PC-9 (cell line): ENCODE results near the gene NFKBIE. TPM values are rescaled to one million over a fixed set of nuclear protein-coding genes. Genes with fewer than 3 reads are reported as not detected.

ENCODE experiments used
- BruUV-seq: library from RNA; stranded (reverse); fragments of 400-500 nt; replicated peaks from 2 replicates; lab custom pipeline; 2021; lab: Mats Ljungman, UMichigan
- CTCF ChIA-PET: fragments of 300-600 bp; sonication (Branson Sonifier 250); formaldehyde crosslinking; loops from one replicate; lab custom pipeline; 2022; ENCODE audit warnings: antibody characterized with exemption; lab: Charles Lee
- POLR2A ChIA-PET: fragments of 300-600 bp; sonication (Branson Sonifier 250); formaldehyde crosslinking; loops from one replicate; lab custom pipeline; 2022; ENCODE audit warnings: antibody characterized with exemption; ENCODE audit not compliant: unreplicated experiment; lab: Charles Lee
- DNase-seq, 2 experiments: peaks; one replicate each; pipeline versions ENCODE4 v3.0.0 to v3.0.0-alpha.2; 2015 to 2022; ENCODE audit warnings: mixed read lengths in 1 of 2
- H2AFZ ChIP-seq: fragments of 200-600 bp; sonication (generic); 2 replicates; pipeline ENCODE4 v1.8.1; 2017; ENCODE audit warnings: antibody characterized with exemption
- H3F3A ChIP-seq: fragments of 200-600 bp; sonication (generic); 2 replicates; pipeline ENCODE4 v1.8.1; 2017; ENCODE audit warnings: antibody characterized with exemption, mild to moderate bottlenecking, low read depth; ENCODE audit not compliant: insufficient read depth
- H3K27ac ChIP-seq: fragments of 200-600 bp; sonication (generic); 2 replicates; pipeline ENCODE4 v1.6.1; 2016; ENCODE audit warnings: mixed run types
- H3K27me3 ChIP-seq: fragments of 200-600 bp; sonication (generic); 2 replicates; pipeline ENCODE4 v1.6.1; 2016; ENCODE audit warnings: low read depth, mixed run types; ENCODE audit not compliant: insufficient read depth
- H3K36me3 ChIP-seq: fragments of 200-600 bp; sonication (generic); 2 replicates; pipeline ENCODE4 v1.6.1; 2016; ENCODE audit warnings: low read depth, mixed run types
- H3K4me1 ChIP-seq: fragments of 200-600 bp; sonication (generic); replicated peaks from 2 replicates; pipeline ENCODE4 v1.6.1; 2016; ENCODE audit warnings: mixed run types; ENCODE audit not compliant: insufficient read depth
- H3K4me2 ChIP-seq: fragments of 200-600 bp; sonication (generic); 2 replicates; pipeline ENCODE4 v1.6.1; 2017; ENCODE audit warnings: mixed run types
- H3K4me3 ChIP-seq: fragments of 200-600 bp; sonication (generic); 2 replicates; pipeline ENCODE4 v1.6.1; 2016; ENCODE audit warnings: mixed run types
- H3K79me2 ChIP-seq: fragments of 200-600 bp; sonication (generic); 2 replicates; pipeline ENCODE4 v1.6.1; 2017; ENCODE audit warnings: low read depth, mixed run types
- H3K9me2 ChIP-seq: fragments of 200-600 bp; sonication (generic); 2 replicates; pipeline ENCODE4 v1.8.1; 2017; ENCODE audit warnings: mild to moderate bottlenecking; ENCODE audit not compliant: insufficient read depth
- H3K9me3 ChIP-seq: fragments of 200-600 bp; sonication (generic); 2 replicates; pipeline ENCODE4 v1.8.1; 2016; ENCODE audit warnings: low read depth; ENCODE audit not compliant: insufficient read depth
- H4K20me1 ChIP-seq: fragments of 200-600 bp; sonication (generic); 2 replicates; pipeline ENCODE4 v1.8.1; 2017; ENCODE audit not compliant: insufficient read depth
- CTCF ChIP-seq: fragments of 200-600 bp; sonication (generic); conservative IDR thresholded peaks from 2 replicates; pipeline ENCODE4 v1.6.1; 2017; ENCODE audit warnings: mixed run types, antibody characterized with exemption, mild to moderate bottlenecking, moderate library complexity
- EZH2 ChIP-seq: fragments of 200-600 bp; sonication (generic); IDR thresholded peaks from 2 replicates; pipeline ENCODE4 v1.8.0; 2017; ENCODE audit warnings: antibody characterized with exemption, low read depth
- intact Hi-C: fragments of 100-400 bp; cut with micrococcal nuclease; formaldehyde crosslinking; loops from one replicate; pipeline ENCODE4 v1.10.0; 2022; ENCODE audit not compliant: unreplicated experiment
- total RNA-seq: library from RNA; stranded (reverse); gene quantifications from 2 replicates; pipeline ENCODE4 v1.2.3, GENCODE V29; 2021

NFKBIE gene
- total RNA-seq, 1 experiment from 2014 or later: 7.6 TPM

DNA sequence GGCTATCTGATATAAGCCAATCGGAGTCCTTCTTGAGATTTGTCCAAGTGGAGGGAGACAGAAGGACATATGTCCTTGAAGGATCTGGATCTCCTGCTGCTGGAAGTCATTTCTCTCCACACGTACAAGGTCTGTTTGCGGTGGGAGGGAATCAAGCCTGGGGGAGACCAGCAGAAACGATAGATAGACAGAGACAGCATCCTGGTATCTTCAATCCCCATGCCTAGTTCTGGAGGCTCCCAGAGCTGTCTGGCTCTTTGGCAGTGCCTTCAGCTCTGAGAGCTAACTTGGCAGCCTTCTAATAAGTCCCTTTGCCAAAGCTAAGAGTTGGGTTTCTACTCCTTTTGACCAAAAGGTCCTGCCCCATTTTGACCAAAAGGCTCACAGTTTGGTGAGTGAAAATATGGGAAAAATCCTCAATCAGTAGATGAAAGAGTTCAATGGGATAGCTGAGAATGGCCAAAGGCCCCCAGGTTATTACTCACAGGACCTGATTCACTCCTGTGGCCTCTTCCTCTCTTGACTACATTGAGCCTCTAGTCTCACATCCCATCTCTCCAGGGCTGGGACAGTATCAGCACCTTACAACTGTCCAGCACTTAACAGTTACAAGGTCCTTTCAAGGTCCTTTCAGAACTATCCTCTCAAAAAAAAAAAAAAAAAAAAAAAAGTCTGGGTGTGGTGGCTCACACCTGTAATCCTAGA, 27.5 kb upstream of the NFKBIE start:
- no TSS peak for BruUV-seq
- Histone ChIP-seq H3F3A (0 out of 2 replicates have a peak, but pooled peaks cover under 1% of the 10 kb centered on the region), H4K20me1 (no peaks in the 10 kb centered on the region), H3K9me2 (no peaks in the 10 kb centered on the region), H3K79me2 (no peaks in the 10 kb centered on the region), H3K4me2 (no peak overlapping the region), H3K9me3 (no peaks in the 10 kb centered on the region), H3K4me1 (no peaks in the 10 kb centered on the region), H3K27ac (no peak overlapping the region), H3K36me3 (no peaks in the 10 kb centered on the region), H3K27me3 (peaks cover 74% of the 10 kb centered on the region), H2AFZ (no peak overlapping the region), H3K4me3 (no peak overlapping the region)
- TF ChIP-seq EZH2: no peak
- TF ChIP-seq CTCF: no peak
- CTCF ChIA-PET: no interaction called here
- POLR2A ChIA-PET: interaction anchor here (0.7 kb wide), 1 partner anchor 1169 kb away, joined by 3 read pairs; no protein-coding TSS in a partner anchor
- intact Hi-C loops: no loop called here
- DNase-seq: no peak

GRCh38 chr6:44291841-44292240, 26.5 kb upstream of the NFKBIE start:
- peaks cover 79% of the 10 kb centered on the region for H3K27me3 ChIP-seq
- ChIA-PET CTCF (no interaction called here), POLR2A (no interaction called here)
- DNase-seq: no peak
- H3K9me2 ChIP-seq: no peaks in the 10 kb centered on the region
- TF ChIP-seq EZH2 (no peak), CTCF (no peak)
- no peak overlapping the region for H3K27ac ChIP-seq
- H4K20me1 ChIP-seq: no peaks in the 10 kb centered on the region
- no peak overlapping the region for H3K4me2 ChIP-seq
- no peaks in the 10 kb centered on the region for H3K36me3 ChIP-seq
- BruUV-seq: no TSS peak
- no peaks in the 10 kb centered on the region for H3K79me2 ChIP-seq
- intact Hi-C loops: no loop called here
- no peak overlapping the region for H3K4me3 ChIP-seq
- no peaks in the 10 kb centered on the region for H3K9me3 ChIP-seq
- H2AFZ ChIP-seq: no peak overlapping the region
- H3F3A ChIP-seq: no peaks in the 10 kb centered on the region
- H3K4me1 ChIP-seq: no peaks in the 10 kb centered on the region

DNA sequence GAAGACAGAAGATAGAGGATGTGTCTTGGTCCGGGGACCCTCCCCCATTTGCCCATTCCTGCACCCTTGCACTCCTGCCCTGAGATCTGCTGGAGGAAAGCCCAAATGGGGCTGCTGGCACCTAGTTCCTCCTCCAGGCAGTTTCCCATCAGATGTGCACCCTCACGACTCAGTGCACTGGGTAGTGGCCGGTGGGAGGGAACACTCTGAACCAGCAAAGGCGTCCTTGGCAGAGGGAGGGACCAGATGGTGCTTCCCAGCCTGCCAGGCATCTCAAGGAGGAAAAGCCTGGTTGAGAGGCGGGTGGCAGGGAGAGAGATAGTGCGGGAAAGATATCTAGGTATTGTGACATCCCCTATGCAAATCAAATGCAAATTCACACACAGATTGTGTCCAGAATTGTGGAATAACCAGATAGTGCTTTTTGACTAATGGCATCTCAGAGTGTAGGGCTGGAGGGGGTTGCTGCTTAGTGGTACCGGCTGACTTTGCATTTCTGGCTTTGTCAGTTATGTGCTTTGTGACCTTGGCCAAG, 24.4 kb upstream of the NFKBIE start:
- no peaks in the 10 kb centered on the region for H3F3A ChIP-seq
- no peaks in the 10 kb centered on the region for H3K79me2 ChIP-seq
- POLR2A ChIA-PET: no interaction called here
- TF ChIP-seq EZH2 (no peak), CTCF (no peak)
- H3K4me3 ChIP-seq: no peak overlapping the region
- H3K4me2 ChIP-seq: no peak overlapping the region
- no peaks in the 10 kb centered on the region for H3K9me2 ChIP-seq
- intact Hi-C loops: no loop called here
- H3K27me3 ChIP-seq: peaks cover 84% of the 10 kb centered on the region
- CTCF ChIA-PET: no interaction called here
- no peaks in the 10 kb centered on the region for H4K20me1 ChIP-seq
- DNase-seq: no peak
- no peak overlapping the region for H3K27ac ChIP-seq
- BruUV-seq: no TSS peak
- no peaks in the 10 kb centered on the region for H3K9me3 ChIP-seq
- no peaks in the 10 kb centered on the region for H3K4me1 ChIP-seq
- H3K36me3 ChIP-seq: no peaks in the 10 kb centered on the region
- H2AFZ ChIP-seq: no peak overlapping the region
